ENCODE results near the gene MEIKIN.

Gene MEIKIN, protein sequence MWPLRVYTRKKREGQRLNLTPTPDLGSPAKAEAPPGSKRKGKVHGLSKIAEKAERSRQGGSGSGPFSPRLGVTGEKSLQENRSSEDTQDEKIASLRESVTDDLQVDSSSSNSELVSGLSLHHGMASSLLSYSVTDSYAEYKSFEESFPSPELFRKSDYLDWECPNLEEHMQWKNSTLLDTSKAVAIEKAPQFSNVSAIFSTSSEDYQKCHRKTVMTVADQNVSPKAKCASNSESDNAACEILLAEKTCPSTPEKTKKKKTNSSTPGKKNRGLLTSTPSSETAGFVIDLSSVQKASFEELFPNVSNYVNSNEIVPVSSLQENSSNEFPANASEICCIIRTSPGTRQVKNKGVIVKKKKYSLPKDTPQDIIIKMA

GRCh38 chr5:131945551-131946168 lies at the start of gene MEIKIN:
Gene MEIKIN (minus strand): TSS chr5:131945663. CDS start chr5:131945505, 158 bp downstream.
- DNase-seq (ENCODE audit: low read depth), result no peak

DNA sequence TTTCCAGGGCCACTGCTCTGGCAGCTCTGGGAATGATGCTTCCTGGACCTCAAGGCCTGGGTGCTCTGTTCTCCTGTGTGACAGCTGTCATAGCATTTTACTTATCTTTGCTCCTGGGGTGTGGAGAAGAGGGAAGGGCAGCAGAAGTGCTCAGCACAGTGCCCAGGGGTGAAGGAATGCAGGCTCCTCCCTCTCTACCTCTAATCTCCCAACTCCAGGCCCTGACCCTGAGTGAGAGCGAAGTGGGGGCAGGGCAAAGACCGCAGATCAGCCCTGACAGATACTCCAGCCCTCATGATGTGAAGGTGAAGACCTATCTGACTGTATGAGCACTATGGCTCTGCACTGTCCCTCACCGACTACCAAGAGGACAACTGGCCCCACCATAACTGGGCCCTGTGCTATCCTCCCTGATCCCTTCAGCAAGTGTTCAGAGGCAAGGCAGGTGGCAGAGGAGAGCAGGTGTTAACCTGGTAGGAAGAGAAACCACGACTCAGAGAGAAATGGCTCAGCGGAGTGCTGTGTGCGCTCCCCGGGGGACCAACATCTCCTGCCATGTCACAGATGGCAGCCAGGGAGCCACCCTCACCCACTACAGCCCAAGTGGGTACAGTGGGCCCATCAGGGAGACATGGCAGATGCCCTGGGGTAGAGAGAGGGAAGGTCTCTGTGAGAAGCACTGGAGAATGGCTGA lies 49.2 kb upstream of the MEIKIN start:
- DNase-seq (ENCODE audit: low read depth), result no peak

- DNase-seq (ENCODE audit: low read depth), result no peak
Measured at GRCh38 chr5:131994090-131994489, 48.6 kb upstream of the MEIKIN start.

DNA sequence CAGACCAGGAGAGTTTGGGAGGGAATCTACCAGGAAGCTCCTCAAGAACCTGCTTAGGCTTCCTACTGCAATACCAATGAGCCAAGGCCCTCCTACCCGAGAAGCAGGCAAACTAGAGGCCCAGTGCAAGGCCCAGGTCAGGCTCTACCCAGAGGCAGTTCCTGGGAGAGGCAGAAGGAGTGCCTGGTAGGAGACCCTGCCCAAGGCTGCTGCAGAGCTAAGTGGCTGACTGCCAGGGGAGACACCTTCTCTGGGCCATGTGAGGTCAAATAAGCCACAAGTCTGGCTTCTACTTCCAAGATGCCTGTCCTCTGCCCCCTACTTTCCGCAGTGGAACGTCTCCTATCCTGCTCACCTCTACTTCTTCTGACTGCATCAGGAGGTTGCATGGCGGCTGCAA lies 48.2 kb upstream of the MEIKIN start:
- DNase-seq (ENCODE audit: low read depth), result no peak

DNA sequence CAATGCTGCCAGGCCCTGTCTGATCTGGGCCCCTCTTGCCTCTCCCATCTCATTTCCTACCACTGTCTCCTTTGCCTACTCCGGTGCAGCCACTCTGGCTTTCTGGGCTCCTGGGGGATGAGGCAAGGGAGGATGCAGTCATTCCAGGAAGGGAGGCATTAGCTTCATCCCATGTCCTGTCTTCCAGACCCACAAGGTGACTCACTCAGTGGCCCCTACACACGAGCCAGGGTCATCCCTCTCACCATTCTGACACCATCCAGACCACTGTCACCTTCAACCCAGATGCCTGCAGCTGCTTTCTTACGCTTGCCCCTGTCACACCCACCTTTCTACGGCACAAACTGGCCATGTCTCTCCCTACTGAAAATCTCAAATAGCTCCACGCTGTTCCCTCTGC lies 46.9 kb upstream of the MEIKIN start:
- DNase-seq (ENCODE audit: low read depth), result no peak

GRCh38 chr5:131991593-131992324 lies 46.3 kb upstream of the MEIKIN start:
- DNase-seq (ENCODE audit: low read depth), result no peak

DNA sequence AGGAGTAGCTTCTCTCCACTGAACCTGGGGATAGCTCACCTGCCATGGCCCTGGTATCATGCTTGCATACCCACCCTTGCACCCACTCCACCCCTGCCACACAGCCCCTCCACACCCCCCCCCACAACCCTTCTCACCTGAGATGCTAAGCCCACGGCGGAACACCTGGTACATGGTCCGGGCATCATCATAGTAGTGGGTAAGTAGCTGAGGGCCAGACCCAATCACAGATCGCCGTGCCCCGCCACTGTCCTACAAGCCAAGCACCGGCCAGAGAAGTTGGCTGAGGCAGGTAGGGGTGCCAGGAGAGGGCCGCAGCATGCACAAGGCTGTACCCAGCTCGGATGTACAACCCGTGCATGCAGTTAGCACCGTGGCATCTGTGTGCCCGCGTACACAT lies 45.3 kb upstream of the MEIKIN start:
- no peak for DNase-seq (ENCODE audit: low read depth)

- no peak for DNase-seq (ENCODE audit: low read depth)
Measured at GRCh38 chr5:131988601-131989000, 43.1 kb upstream of the MEIKIN start.

GRCh38 chr5:131987251-131987650 lies 41.8 kb upstream of the MEIKIN start:
- DNase-seq (ENCODE audit: low read depth), result no peak

- no peak for DNase-seq (ENCODE audit: low read depth)
Measured at GRCh38 chr5:131986161-131986912, 40.9 kb upstream of the MEIKIN start.

GRCh38 chr5:131984956-131985665 lies 39.6 kb upstream of the MEIKIN start:
- DNase-seq (ENCODE audit: low read depth), result no peak

GRCh38 chr5:131983244-131983771 lies 37.8 kb upstream of the MEIKIN start:
- no peak for DNase-seq (ENCODE audit: low read depth)

DNA sequence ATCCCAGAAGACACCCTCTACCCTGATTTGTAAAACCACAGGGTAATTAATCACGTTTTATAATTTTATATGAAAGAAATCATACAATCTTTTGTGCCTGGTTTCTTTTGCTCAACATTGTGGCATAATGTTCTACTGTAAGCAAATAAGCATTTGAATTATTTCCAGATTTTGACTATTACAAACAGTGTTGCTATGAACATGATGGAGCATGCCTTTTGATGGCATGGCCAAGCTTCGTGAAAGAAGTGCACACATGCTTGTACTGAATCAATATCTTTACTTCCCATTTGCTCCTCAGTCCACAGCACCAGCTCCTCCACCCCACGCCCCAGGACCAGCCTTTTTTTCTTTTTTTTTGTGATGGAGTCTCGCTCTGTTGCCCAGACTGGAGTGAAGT lies 36.1 kb upstream of the MEIKIN start:
- no peak for DNase-seq (ENCODE audit: low read depth)

GRCh38 chr5:131980696-131981095 lies 35.2 kb upstream of the MEIKIN start:
- DNase-seq (ENCODE audit: low read depth), result no peak

DNA sequence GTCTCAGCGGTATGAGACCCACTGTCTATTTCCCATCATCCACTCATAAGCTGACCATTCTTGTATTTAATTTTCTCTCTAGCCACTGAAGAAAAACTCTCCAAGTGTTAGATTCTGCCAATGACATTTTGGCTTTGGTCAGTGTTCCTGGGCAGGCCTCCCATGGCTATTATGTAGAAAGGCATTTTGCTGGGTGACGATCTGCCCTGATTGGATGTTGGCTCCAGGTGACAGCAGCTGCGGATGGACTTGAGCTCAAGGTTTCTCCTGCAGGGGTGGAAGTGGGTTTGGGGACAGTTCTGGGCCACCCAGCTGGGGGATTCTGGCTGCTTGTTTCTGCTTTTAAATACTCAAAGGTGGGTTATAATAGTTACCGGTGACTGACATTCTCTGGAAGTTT lies 34.4 kb upstream of the MEIKIN start:
- no peak for DNase-seq (ENCODE audit: low read depth)

DNA sequence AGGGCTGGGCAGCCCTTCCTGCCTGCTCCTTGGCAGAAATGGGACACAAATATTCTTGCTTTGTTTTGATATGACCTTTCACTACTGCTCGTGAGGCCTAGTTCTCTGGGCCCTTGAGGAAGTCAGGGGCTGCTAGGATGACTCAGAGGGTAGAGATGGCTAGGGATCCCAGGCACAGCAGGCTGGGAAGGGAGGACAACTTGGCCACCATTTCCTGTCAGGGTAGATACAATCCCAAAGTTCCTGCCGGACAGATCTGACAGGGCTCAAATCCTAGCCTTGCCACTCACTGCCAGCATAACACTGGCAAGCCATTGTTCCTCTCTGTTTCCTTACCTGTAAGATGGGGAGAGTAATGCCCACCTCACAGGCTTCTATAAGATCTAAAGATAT lies 31.7 kb upstream of the MEIKIN start:
- no peak for DNase-seq (ENCODE audit: low read depth)

DNA sequence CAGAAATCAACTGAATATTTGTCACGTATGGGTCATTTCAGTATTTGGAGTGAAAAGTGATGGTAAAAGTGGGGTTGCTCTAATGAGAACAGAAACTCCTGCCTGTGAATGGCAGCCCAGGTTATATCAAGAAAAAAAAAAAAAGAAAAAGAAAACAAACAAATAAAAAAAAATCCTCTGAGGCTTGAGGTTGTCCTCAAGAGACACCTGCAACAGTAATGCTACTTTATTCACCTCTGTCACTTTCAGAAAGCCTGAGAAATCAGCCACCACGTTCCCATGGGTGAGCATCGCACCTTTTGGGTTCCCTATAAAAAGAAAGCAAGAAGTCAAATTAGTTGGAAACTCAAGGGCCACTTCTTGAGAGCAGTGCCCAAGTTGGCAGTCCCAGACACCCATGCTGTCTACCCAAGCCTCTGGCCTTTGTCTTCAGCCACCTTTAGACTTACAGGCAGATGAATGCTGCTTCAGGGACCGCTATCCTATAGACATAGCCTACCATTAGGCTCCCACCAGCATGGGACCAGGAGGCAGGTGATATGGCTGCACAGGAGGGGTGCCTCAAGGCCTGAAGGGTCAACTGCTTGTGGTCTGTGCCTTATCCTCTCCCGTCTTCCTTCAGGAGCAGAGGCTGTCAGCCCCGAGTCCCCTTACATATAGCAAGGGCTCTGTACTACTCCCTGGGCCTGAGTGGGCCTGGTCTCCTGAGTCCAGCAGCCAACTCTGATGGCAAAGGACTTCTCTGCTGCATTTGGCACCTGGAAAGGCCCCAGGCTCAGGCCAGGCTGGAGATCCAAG lies 31.1 kb upstream of the MEIKIN start:
- DNase-seq (ENCODE audit: low read depth), result no peak

- DNase-seq (ENCODE audit: low read depth), result no peak
Measured at GRCh38 chr5:131974956-131975726, 29.7 kb upstream of the MEIKIN start.

DNA sequence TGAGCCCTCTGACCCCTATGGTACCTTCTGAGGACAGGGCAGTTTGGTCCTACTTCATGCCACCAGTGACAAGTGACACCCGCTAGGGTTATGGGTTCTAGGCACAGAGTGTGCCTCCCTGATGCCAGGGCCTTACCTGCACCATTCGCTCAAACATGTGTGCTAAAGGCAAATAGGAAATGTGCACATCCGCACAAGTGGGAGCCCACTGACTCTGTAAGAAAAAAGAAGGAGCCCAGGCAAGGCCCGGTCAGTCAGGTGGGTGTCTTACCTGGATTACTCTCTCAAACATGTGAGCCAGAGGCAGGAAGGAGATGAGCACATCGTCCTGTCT lies 29.1 kb upstream of the MEIKIN start:
- DNase-seq (ENCODE audit: low read depth), result no peak
